ENCODE data around the gene SIRT5.

SIRT5 gene

DNA sequence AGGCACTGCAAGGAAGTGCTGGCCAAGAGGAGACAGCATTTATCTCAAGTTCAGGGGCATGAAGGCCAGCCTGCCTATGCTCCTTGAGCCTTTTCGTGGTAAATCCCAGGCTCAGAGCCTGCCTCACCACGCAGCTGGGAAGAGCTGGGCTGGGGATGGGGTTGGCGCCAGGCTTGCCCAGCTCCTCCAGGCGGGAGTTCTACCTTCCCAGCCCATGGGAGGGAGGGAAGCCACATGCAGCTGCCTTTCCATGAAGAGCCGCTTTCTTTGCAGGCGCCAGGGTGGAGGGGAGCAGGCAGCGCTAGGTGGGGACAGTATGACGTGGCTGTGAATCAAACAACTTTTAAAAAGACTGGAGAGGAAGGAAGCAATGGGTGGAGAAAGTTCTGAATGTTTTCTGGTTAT, 19.5 kb upstream of the SIRT5 start:
- DNase-seq, result no peak

DNA sequence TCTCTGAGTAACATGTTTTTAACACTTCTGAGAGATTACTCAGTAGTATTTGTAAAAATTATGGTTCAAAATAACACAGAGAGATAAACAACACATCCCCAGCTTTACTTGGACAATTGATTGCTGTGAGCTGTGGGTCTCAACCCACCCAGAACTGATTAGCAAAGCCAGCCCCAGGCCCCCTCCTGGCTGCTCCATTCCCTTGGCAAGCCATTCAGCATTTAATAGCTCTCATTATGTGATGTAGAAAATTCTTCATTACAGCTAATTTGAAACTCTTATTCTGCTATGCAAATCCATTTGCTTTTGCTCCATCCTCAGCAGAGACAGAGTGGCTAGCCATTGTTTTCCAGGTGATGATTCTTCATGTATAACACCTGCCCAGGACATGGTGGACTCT, 16.6 kb upstream of the SIRT5 start:
- DNase-seq, result no peak

DNA sequence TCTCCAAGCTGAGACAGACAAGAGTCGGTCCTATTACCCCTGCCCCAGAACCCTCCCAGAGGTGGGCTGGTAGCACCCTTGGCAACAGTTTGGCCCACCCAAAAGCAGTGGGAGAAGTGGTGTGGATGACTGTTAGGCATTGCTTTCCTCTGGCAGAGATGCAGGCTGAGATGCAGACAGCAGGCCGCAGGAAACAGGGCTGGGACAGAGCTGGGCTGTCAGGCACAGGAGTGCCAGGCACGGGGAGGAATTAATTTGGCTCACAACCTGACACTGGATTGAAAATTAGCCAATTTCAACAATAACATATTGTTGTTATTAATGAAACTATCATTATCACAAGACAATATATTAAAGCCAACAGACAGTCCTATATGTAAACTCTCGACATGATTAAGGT, 15.7 kb upstream of the SIRT5 start:
- no peak for DNase-seq

DNA sequence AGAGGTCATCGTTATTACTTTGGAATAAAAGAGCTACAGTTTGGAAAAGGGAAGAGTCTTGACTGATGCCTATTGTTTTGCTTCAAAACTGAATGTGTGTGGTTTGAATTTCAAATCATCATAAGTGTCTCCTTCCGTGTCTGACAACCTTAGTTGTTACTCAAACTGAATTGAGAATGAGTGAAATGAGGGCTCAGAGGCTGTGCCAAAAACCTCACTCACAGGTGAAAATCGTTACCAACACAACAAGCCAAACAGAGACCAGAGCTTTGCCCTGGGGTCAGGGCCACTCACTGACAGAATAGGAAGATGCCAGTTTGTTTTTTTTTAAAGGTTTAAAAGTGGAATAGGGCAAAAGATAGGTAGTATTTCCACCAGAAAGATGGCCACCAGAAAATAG, 15.2 kb upstream of the SIRT5 start:
- DNase-seq, result no peak

DNA sequence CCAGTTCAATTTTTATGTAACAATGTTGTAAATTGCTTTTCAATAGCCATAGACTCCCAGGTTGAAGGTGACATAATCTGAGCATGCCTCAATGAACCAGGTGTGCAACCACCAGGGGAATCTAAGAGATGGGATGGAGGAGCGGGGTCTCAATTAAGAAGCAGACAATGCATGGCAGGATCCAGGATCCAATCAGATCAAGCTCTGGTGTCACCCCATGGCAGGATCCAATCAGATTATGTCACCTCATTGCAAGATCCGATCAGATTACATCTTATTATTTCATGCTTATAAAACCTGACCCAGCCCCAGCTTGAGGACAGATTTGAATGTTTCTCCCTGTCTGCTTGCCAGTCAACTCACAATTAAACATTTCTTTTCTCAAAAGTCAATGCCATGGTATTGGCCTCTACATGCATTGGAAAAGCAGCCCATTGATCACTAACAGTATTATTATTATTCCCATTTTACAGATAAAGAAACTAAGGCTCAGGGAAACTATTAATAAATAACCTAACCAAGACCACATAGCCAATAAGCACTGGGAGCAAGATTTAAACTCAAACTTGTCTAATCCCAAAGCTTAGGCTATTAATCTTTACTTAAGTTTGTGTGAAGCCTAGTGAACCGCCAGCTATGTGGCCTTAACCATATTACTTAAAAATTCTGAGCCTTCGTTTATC, 14.3 kb upstream of the SIRT5 start:
- DNase-seq, result no peak

DNA sequence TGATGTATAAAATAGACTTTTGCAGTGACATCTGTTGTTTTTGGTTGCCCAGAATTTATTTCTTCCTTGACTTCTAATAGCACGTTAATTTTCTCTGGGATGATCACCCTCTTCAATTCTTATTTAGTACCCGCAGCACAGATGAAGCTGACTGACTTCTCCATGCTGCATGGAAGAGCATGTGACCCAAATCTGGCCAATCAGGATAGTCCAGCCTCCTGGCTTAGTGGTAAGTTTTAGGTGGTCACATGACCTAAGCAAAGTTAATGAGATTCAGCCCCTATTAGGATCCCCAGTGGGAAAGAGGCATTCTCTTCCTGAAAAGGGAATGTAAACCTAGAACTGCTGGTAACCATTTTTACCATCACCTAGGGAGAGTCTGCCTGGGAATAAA, 13.8 kb upstream of the SIRT5 start:
- no peak for DNase-seq

DNA sequence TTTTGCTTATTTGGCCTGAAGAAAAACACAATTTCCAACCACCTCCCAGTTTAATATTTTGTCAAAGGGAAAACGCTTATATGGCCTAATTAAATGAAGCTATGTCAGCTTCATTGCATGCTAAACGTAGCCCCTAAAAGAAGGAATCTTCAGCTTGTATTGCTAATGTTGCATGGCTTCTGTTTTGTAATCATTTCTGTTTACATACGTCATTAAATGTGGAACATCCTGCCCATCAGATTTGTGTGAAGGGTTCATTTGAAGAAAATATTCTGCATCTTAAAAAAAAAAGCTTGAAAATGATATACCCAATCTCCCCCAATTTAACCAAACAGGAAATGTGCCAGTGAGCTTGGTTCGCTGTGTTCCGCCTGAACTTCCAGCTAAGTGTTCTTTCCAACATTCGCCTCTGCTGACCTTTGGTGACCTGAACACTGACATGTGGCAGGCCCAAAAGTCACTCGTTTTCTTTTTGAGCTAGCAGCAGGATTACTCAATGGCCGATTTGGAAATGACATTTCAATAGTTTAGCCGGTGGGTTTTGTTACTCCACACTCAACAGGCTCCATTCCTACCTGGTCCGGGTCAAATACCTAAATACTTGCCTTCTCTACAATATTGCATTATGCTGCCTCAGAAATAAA, 12.7 kb upstream of the SIRT5 start:
- DNase-seq, result no peak

DNA sequence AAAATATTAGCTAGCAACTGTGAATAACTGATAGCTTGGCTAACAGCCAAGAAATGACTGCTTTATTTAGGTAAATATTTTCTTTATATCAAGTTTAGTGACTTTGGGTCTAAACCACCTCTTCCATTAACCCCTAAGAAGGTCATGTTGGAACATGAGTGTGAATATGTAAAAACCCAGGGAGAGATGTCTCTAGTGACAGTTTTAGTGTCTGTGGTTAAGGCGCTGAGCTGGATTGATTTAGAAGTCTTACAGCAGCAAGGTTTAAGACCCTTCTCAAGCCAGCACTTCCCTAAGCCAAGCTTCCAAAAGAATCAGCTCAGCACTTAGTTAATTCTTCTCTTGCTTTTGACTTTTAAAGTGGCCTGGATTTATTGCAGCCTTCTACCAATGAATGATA, 11.4 kb upstream of the SIRT5 start:
- no peak for DNase-seq

DNA sequence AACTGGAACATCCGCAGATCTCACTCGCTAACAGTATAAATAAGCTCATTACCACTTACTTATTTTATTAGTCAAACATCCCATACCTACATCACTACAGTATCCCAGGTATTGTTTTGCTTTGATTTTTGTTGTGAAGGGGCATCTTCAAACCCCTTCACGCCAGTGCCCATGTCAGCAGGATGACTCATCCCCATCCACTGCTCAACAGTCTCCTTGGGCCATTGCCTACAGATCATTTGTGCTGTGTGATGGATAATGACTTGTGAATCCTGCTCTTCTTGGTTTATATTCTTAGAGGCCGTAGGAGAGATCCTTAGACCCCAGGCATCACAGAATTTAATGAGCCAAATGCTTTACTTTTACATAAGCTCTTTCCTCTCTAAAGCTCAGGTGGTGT, 8.5 kb upstream of the SIRT5 start:
- no peak for DNase-seq

DNA sequence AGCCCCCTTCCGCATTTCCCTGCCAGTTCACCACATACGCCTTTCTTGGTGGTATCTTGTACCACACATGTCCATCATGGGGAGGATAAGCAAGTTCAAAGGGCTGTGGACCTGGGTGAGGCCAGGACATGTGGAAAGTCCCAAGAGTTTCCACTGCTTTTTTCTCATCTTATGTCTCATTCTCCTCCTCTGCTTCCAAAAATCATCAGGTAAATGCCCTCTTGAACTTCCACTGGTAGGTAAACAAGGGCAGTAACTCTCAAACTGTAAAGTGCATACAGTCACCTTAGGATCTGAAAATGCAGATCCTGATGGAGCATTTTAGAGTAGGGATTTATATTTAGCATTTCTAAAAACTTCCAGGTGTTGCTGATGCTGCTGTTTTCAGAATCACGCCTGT, 7.9 kb upstream of the SIRT5 start:
- no peak for DNase-seq

DNA sequence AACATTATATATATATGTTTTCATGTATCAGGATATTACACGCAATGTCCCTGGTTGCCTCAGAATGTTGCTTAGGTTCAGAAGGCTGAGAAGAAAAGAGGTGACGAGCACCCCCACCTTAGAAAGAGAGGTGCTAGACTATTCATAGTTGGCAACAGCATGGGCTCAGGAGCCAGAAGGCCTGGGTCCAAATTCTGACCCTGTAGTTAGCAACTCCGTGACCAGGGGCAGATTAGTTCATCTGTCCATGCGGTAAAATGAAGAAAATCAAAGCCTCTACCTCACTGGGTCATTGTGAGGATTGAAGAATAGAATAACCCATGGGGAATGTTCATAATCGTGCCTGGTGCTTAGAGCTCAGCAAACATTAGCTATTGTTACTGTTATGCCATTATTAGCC, 5.4 kb upstream of the SIRT5 start:
- no peak for DNase-seq

DNA sequence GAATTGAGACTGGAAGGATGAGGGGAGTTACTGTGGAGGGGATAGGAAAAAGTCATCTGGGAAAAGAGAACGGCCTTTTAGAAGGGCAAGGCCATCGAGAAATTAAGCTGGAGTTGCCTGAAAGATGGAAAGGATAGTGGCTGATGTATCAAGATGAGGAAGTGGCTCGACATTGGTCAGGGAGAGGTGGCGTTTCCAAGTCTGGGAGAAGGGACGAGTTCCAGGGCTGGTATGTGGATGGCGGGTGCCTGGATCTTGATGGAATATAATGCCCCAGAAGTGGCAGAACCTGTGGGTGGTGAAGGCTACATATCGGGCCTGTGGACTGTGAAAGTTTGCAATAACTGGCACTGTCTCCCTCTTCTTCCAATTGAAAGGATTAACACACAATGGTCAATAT, 2.2 kb upstream of the SIRT5 start:
- DNase-seq, result no peak

DNA sequence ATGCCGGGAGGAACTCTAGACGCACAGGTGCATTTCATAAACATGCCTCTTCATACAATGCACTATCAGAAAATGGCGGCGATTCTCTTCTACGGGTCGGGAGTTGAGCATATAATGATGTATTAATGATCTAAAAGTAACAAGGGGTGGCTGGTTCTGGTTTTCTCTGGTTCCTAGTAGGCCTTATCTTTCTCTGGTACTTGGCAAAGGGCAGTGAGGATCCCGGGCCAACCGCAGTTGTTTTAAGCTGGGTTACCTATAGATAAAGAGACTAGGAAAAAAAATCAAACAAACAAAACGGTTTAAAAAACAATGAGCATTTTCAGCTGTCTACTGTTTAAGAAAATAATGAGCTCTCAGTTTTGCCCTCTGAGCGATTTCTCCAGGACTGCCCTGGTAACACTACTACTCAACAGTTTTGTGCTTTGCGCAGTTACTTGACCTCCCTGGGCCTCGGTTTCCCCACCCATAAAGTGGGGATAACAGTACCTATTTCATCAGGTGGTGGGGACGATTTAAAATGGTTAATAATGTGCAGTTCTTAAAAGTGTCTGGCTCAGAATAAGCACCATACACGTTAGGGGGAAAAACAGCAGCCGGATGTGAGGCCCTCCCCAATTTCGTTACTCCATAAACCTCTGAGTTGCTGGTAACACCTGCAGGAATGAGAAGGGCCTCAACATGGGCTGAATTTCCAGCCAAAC, 1.3 kb upstream of the SIRT5 start:
- no peak for DNase-seq

DNA sequence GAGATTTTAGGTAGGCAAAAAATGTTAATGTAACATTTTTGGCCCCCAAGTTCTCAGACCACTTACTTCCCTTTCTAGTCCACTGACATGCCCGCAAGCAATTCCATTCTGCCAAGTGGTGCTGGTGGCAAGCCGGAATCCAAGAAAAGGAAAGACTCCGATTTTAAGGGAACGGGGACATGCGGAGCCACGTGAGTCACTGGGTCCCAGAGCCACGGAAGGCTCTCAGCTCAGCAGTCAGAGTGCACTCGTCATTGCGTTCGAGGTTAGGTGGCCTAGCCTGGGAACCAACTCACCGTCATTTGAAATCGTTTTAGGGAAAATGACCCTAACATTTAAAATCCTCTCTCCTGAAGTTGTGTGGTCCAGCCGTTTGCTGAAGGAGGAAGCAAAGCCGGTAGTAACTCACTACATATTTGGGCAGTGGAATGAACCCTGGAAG, 711 bp upstream of the SIRT5 start:
- DNase-seq, result no peak

DNA sequence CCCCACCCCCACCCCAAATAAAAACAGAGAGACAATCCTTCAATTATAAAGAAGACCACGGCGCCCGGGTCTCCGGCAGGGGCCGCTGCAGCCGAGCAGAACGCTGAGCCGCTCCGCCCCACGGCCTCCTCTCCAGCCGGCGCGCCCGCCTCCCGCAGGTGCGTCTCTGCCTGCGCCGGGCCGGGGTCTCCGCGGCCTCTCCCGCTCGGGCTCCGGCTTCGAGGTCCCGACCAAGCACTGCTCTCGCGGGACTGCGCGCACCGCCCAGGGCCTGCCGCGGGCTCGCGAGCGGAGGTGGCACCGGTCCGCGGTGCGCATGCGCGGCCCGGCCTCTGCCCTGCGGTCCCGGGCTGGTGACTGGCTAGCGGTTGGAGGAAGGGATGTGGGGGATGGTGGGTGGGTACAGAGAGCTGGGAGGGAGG, 241 bp upstream of the SIRT5 start:
- DNase-seq, result peak; percentile 89

DNA sequence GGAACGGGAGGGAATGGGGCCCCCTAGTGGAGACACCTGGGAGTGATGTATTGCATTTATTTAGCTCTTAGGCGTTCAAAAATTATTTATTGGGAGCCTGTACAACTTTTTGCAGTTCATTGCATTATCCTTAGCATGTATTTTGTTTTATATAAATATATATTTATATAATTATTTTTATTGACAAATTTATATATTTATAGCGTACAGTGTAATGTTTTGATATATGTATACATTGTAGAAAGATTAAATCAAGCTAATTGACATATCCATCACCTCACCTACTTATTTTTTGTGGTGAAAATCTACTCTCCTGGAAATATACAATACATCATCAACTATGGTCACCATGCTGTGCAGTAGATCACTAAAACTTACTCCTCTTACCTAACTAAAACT, 975 bp downstream of the SIRT5 start:
- no peak for DNase-seq

DNA sequence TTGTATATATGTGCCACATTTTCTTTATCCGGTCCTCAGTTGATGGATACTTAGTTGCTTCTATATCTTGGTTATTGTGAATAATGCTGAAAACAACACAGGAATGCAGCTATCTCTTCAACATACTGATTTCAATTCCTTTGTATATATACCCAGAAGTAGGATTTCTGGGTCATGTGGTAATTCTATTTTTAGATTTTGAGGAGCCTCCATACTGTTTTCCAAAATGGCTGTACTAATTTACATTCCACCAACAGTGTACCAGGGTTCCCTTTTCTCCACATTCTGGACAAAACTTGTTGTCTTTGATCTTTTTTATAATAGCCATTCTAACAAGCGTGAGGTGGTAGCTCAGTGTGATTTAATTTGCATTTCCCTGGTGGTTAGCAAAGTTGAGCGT, 1.6 kb downstream of the SIRT5 start:
- DNase-seq, result no peak

DNA sequence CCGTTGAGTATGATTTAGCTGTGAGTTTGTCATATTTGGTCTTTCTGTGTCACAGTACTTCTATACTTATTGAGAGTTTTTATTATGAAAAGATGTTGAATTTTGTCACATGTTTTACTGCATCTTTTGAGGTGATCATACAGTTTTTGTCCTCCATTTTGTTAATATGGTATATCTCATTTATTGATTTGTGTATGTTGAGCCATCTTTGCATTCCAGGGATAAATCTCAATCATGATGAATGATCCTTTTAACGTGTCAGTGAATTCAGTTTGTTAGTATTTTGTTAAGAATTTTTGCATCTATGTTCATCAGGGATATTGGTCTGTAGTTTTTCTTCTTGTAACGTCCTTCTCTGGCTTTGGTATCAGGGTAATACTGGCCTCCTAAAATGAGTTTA, 3.5 kb downstream of the SIRT5 start:
- DNase-seq, result no peak

DNA sequence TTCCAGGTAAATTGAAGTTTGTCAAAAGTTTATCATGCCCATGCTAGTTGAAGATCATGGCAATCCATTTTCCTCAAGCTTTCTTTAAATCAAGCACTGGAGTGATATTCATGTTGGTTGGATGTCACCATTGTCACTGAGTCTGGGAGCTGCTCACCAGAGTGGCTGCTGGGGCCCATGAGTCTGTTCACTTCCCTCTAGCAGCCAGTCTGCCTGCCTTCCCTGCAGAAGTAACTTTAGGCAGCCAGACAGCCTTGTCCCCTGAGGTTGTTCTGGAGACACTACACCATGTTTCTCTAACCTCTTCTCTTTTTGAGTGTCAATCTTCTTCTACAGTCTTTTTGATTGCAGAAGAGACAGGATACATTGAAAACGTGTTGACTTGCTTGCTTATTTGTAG, 5.5 kb downstream of the SIRT5 start:
- DNase-seq, result no peak

DNA sequence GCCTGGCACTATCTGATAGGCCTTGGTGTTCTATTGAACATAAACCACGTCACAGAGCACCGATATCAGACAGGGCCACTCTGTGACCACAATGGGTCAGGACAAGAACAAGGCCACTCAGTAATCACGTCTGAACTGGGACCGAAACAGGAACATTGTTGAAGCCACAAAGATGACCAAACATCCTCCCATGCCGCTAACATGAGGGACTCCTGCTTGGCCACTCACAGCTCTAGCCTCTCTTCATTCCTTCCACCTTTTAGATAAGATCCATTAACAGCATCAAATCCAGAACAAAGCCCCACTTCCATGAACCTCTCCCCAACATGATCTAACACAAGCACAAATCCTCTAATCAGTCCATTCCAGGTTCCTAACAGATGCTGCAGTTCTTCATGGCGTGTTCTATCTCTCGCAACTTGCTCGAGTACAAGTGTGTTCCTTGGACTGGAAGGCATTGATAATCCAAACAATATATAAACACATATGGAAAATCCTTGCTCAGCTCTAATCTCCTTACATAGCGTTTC, 7.4 kb downstream of the SIRT5 start:
- no peak for DNase-seq

DNA sequence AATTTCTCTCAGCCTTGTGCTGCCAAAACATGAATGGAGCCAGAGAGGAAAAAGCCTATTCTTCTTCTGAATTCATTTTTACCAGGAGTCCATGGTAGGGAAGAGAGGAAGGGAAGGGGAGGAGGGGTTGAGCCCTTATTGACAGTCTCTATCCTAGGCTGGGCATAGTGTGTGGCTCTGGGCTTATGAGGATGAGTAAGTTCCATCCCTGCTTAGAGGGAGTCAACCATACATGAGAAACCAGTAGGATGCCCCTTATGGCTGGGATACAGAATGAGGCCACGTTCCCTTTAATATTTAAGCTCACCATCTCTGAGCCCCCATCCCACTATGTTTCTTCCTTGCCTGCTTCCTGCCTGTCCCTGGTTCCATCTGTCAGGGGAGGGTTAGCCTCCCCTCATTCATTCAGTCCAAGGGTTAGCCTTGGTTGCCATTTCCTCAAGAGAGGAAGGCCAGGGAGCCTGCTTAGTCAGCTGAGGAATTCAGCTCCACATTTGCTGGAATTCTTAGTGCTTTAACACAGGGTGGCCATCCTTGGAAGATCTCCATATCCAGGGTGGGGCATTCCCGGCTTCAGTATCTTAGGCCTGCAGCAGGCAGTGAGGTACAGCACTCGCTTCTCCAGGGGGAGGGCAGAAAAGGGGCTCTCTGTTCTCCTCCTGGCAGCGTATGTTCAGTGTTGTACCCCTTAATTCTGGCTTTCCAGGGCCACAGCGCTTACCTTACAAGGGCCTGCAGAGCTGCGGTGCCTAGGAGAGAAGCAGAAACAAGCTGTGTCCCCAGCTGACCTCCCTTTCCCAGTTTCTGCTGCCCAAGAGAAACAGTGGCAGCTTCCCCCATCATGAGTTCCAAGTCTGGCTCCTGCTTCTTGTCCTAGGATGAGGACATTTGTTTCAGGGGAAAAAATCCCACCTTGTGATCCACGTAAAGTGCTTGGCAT, 12.5 kb downstream of the SIRT5 start:
- DNase-seq, result no peak

DNA sequence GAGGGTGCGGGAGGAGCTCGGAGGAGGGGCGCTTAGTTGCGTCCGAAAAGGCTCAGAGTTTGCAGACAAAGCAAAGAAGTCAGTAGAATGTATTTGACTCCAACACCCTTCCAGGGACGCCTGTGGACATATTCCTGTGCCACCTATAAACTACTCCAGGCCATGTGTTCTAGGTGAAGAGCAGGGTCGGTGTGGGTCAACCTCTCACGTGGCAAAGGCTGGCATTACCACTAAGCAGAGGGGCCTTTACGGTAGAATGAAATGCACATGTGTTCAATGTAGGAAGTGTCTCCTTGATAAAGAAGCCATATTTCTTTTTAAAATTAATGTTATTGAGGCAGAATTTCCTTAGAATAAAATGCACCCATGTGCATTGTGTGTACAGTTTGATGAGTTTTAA, 15.4 kb downstream of the SIRT5 start:
- DNase-seq, result no peak

DNA sequence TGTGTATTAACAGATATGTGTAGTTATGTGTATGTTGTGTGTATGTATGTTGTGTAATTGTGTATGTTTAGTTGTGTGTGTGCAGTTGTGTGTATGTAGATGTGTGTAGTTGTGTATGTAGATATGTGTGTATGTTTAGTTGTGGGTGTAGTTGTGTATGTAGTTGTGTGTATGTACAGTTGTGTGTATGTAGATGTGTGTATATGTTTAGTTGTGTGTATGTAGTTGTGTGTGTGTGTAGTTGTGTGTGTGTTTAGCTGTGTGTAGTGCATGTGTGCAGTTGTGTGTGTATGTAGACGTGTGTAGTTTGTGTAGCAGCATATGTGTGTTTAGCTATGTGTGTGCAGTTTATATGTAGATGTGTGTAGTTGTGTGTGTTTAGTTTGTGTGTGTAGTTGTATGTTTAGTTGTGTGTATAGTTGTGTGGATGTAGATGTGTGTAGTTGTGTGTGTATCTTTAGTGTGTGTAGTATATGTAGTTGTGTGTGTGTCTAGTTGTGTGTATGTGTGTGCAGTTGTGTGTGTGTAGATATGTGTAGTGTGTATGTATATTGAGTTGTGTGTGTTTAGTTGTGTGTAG, 16.3 kb downstream of the SIRT5 start:
- no peak for DNase-seq
